ENCODE data around the gene TPRX2. TPM values are rescaled to one million over a fixed set of nuclear protein-coding genes. Genes with fewer than 3 reads are reported as not detected.
A peak's percentile ranks its signal among the peaks of the same experiment; 100 is the strongest.
"Not testable (repeated sequence)": the region's sequence is repeated elsewhere in the genome, so short reads cannot be mapped to it uniquely, and the experiment has no call there.

TPRX2 gene
- total and polyA plus RNA-seq, 9 donors: not detected

DNA sequence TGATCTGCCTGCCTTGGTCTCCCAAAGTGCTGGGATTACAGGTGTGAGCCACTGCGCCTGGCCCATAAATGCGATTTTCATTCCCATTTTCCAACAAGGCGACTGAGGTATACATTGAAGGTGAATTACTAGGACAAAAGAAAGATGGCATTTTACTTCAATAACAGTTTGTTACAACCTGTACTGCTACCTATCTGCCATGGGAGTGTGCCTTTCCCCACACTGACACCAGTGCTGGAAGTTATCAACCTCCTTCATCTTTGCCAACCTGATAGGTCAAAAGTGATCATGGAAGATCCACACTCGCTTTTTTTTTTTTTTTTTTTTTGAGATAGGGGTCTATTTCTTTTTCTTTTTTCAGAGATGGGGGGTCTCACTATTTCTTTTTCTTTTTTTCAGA, 26.3 kb upstream of the TPRX2 start:
- Histone ChIP-seq H3K9me3 (replicated peaks; ENCODE audit: control insufficient read depth, low read depth, low read length) (no peaks in the 10 kb centered on the region), H3K27me3 (ENCODE audit: control insufficient read depth, insufficient read depth, low read length) (no peaks in the 10 kb centered on the region), H3K4me1 (ENCODE audit: control insufficient read depth, insufficient read depth, low read length) (no peaks in the 10 kb centered on the region), H3K27ac (ENCODE audit: low read length) (no peak overlapping the region), H3K4me3 (ENCODE audit: low read length) (no peak overlapping the region), H3K36me3 (ENCODE audit: control insufficient read depth, insufficient read depth, low read length) (no peaks in the 10 kb centered on the region)
- DNase-seq: no peak
- WGBS (ENCODE audit: insufficient coverage): no CpG with 5 or more reads among the region's 4 CpGs

GRCh38 chr19:47836038-47836437, 23.0 kb upstream of the TPRX2 start:
- Histone ChIP-seq H3K27me3 (ENCODE audit: control insufficient read depth, insufficient read depth, low read length) (peaks cover 3% of the 10 kb centered on the region), H3K4me3 (ENCODE audit: low read length) (no peak overlapping the region), H3K4me1 (ENCODE audit: control insufficient read depth, insufficient read depth, low read length) (no peaks in the 10 kb centered on the region), H3K27ac (ENCODE audit: low read length) (no peak overlapping the region), H3K36me3 (ENCODE audit: control insufficient read depth, insufficient read depth, low read length) (no peaks in the 10 kb centered on the region), H3K9me3 (replicated peaks; ENCODE audit: control insufficient read depth, low read depth, low read length) (no peaks in the 10 kb centered on the region)
- WGBS (ENCODE audit: insufficient coverage): 21% methylated on average over 2 of the region's 8 CpGs
- DNase-seq: no peak

- Histone ChIP-seq H3K27me3 (ENCODE audit: control insufficient read depth, insufficient read depth, low read length) (peaks cover 5% of the 10 kb centered on the region), H3K36me3 (ENCODE audit: control insufficient read depth, insufficient read depth, low read length) (no peaks in the 10 kb centered on the region), H3K4me3 (ENCODE audit: low read length) (no peak overlapping the region), H3K27ac (ENCODE audit: low read length) (no peak overlapping the region), H3K9me3 (replicated peaks; ENCODE audit: control insufficient read depth, low read depth, low read length) (no peaks in the 10 kb centered on the region), H3K4me1 (ENCODE audit: control insufficient read depth, insufficient read depth, low read length) (peaks cover 2% of the 10 kb centered on the region)
- no peak for DNase-seq
- 40% methylated on average over 16 of the region's 16 CpGs for WGBS (ENCODE audit: insufficient coverage)
These were observed 19.6 kb upstream of the TPRX2 start for GRCh38 chr19:47839411-47839810.

GRCh38 chr19:47839913-47840312, 19.1 kb upstream of the TPRX2 start:
- no peak for DNase-seq
- H3K4me3 ChIP-seq (ENCODE audit: low read length): no peak overlapping the region
- H3K36me3 ChIP-seq (ENCODE audit: control insufficient read depth, insufficient read depth, low read length): no peaks in the 10 kb centered on the region
- H3K4me1 ChIP-seq (ENCODE audit: control insufficient read depth, insufficient read depth, low read length): peaks cover 2% of the 10 kb centered on the region
- peaks cover 5% of the 10 kb centered on the region for H3K27me3 ChIP-seq (ENCODE audit: control insufficient read depth, insufficient read depth, low read length)
- no peaks in the 10 kb centered on the region for H3K9me3 ChIP-seq (replicated peaks; ENCODE audit: control insufficient read depth, low read depth, low read length)
- no peak overlapping the region for H3K27ac ChIP-seq (ENCODE audit: low read length)
- WGBS (ENCODE audit: insufficient coverage): 21% methylated on average over 8 of the region's 10 CpGs

- H3K4me3 ChIP-seq (ENCODE audit: low read length): no peak overlapping the region
- WGBS (ENCODE audit: insufficient coverage): 16% methylated on average over 3 of the region's 5 CpGs
- H3K4me1 ChIP-seq (ENCODE audit: control insufficient read depth, insufficient read depth, low read length): peaks cover 2% of the 10 kb centered on the region
- H3K27ac ChIP-seq (ENCODE audit: low read length): no peak overlapping the region
- DNase-seq: no peak
- H3K9me3 ChIP-seq (replicated peaks; ENCODE audit: control insufficient read depth, low read depth, low read length): no peaks in the 10 kb centered on the region
- no peaks in the 10 kb centered on the region for H3K36me3 ChIP-seq (ENCODE audit: control insufficient read depth, insufficient read depth, low read length)
- peaks cover 5% of the 10 kb centered on the region for H3K27me3 ChIP-seq (ENCODE audit: control insufficient read depth, insufficient read depth, low read length)
These were observed 16.1 kb upstream of the TPRX2 start for GRCh38 chr19:47842941-47843340.

DNA sequence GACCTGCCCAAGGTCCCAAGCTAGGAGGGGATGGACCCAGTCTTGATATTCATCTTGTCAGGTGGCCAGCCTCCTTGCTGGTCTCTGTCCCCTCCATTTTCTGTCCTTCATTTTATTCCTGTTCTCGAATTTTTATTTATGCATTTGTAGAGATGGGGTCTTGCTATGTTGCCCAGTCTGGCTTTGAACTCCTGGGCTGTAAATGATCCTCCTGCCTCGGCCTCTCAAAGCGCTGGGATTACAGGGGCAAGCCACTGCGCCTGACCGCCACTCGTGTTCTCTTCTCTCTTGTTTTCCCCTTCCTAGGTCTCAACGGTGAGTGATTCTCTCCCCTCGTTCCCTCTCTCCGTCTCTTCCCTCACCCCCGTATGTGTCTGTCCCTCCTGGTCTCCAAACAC, 10.6 kb upstream of the TPRX2 start:
- 32% methylated on average over 9 of the region's 10 CpGs for WGBS (ENCODE audit: insufficient coverage)
- H3K4me1 ChIP-seq (ENCODE audit: control insufficient read depth, insufficient read depth, low read length): peaks cover 8% of the 10 kb centered on the region
- H3K36me3 ChIP-seq (ENCODE audit: control insufficient read depth, insufficient read depth, low read length): no peaks in the 10 kb centered on the region
- H3K27ac ChIP-seq (ENCODE audit: low read length): no peak overlapping the region
- DNase-seq: no peak
- H3K4me3 ChIP-seq (ENCODE audit: low read length): no peak overlapping the region
- no peaks in the 10 kb centered on the region for H3K9me3 ChIP-seq (replicated peaks; ENCODE audit: control insufficient read depth, low read depth, low read length)
- peaks cover 27% of the 10 kb centered on the region for H3K27me3 ChIP-seq (ENCODE audit: control insufficient read depth, insufficient read depth, low read length)

DNA sequence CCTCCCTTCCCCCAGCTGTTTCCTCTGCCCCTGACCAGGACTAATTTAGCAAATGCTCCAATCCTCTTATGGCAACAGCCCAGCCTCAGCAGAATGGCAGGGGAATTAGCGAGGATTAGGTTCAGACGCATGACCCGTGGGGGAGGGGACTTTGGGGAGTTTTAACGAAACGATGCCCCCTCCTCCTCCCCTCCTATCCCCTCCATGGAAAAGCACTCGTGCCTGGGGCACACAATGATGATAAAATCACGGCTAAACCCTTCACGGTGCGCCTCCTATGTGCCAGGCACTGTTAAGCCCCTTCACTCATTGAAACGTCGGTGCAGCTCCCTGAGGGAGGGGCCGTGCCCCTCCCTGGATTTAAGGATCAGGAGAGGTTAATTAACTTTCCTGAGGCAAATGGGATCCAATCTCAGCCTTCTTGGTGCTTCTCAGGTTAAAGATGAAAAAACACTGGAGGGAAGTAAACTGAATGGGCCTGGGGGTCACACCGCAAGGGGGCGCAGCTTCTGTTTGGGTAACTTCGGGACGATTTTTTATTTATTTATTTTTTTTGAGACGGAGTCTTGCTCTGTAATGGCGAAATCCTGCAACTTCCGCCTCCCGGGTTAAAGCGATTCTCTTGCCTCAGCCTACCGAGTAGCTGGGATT, 10.1 kb upstream of the TPRX2 start:
- DNase-seq: peak; percentile 55
- Histone ChIP-seq H3K4me3 (ENCODE audit: low read length) (no peak overlapping the region), H3K27me3 (ENCODE audit: control insufficient read depth, insufficient read depth, low read length) (peaks cover 27% of the 10 kb centered on the region), H3K9me3 (replicated peaks; ENCODE audit: control insufficient read depth, low read depth, low read length) (no peaks in the 10 kb centered on the region), H3K36me3 (ENCODE audit: control insufficient read depth, insufficient read depth, low read length) (no peaks in the 10 kb centered on the region), H3K4me1 (ENCODE audit: control insufficient read depth, insufficient read depth, low read length) (peaks cover 8% of the 10 kb centered on the region), H3K27ac (ENCODE audit: low read length) (no peak overlapping the region)
- 7% methylated on average over 7 of the region's 22 CpGs for WGBS (ENCODE audit: insufficient coverage)

DNA sequence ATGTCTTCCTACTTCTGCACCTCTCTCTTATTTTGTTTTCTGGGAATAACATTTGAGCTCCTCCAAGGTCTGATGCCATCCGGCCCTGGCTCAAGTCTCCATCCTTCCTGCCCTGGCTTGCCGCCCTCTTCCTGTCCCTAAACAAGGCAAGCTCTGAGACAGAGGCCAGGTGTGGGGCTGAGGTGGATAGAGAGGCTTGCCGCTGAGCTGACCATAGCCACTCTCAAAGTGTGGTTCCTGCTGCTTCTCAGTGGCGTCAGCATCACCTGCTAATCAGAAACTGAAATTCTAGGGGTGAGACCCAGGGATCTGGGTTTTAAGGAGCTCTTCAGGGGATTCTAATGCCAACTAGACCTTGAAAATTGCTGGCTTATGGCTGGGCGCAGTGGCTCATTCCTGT, 6.0 kb upstream of the TPRX2 start:
- DNase-seq: no peak
- Histone ChIP-seq H3K36me3 (ENCODE audit: control insufficient read depth, insufficient read depth, low read length) (no peaks in the 10 kb centered on the region), H3K27ac (ENCODE audit: low read length) (no peak overlapping the region), H3K9me3 (replicated peaks; ENCODE audit: control insufficient read depth, low read depth, low read length) (no peaks in the 10 kb centered on the region), H3K4me3 (ENCODE audit: low read length) (no peak overlapping the region), H3K4me1 (ENCODE audit: control insufficient read depth, insufficient read depth, low read length) (peaks cover 8% of the 10 kb centered on the region), H3K27me3 (ENCODE audit: control insufficient read depth, insufficient read depth, low read length) (peaks cover 27% of the 10 kb centered on the region)
- WGBS (ENCODE audit: insufficient coverage): 61% methylated on average over 2 of the region's 5 CpGs

- no peak for DNase-seq
- Histone ChIP-seq H3K36me3 (ENCODE audit: control insufficient read depth, insufficient read depth, low read length) (no peaks in the 10 kb centered on the region), H3K4me3 (ENCODE audit: low read length) (no peak overlapping the region), H3K4me1 (ENCODE audit: control insufficient read depth, insufficient read depth, low read length) (no peaks in the 10 kb centered on the region), H3K27me3 (ENCODE audit: control insufficient read depth, insufficient read depth, low read length) (peaks cover 15% of the 10 kb centered on the region), H3K9me3 (replicated peaks; ENCODE audit: control insufficient read depth, low read depth, low read length) (no peaks in the 10 kb centered on the region), H3K27ac (ENCODE audit: low read length) (no peak overlapping the region)
- WGBS (ENCODE audit: insufficient coverage): 59% methylated on average over 2 of the region's 4 CpGs
These were observed 4.6 kb upstream of the TPRX2 start for GRCh38 chr19:47854459-47854858.

DNA sequence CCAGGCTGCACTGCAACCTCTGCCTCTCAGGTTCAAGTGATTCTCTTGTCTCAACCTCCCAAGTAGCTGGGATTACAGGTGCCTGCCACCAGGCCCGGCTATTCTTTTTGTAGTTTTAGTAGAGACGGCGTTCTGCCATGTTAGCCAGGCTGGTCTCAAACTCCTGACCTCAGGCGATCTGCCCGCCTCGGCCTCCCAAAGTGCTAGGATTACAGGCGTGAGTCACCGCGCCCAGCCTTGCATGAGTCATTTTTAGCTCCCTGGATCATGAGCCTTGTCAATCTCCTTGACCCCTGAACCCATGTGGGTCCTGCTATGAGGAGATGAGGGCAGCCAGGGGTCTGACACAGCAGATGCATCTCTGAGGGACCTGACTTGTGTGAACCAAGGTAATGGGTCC, 804 bp upstream of the TPRX2 start:
- not testable (repeated sequence) for H3K27me3 ChIP-seq (ENCODE audit: control insufficient read depth, insufficient read depth, low read length); H3K27ac ChIP-seq (ENCODE audit: low read length); H3K9me3 ChIP-seq (replicated peaks; ENCODE audit: control insufficient read depth, low read depth, low read length); H3K4me1 ChIP-seq (ENCODE audit: control insufficient read depth, insufficient read depth, low read length); H3K36me3 ChIP-seq (ENCODE audit: control insufficient read depth, insufficient read depth, low read length); H3K4me3 ChIP-seq (ENCODE audit: low read length); DNase-seq
- 92% methylated on average over 4 of the region's 9 CpGs for WGBS (ENCODE audit: insufficient coverage)

DNA sequence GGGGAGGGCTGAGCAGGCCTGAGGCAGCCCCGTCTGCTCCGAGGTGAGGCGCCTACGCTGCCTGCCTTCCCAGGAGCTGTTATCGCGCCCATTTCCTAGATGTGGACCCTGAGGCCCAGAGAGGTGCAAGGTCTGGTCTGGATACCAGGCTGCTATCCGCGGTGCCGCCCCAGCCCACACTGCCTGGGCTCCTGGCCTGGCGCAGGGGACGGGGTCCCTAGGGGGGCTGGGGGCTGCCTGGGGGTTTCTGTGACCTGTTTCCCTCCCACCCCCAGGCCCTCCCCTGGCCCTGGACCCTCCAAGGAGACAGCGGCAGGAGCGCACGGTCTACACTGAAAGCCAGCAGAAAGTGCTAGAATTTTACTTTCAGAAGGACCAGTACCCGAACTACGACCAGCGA, 803 bp downstream of the TPRX2 start:
- not testable (repeated sequence) for H3K27ac ChIP-seq (ENCODE audit: low read length); H3K36me3 ChIP-seq (ENCODE audit: control insufficient read depth, insufficient read depth, low read length); H3K4me1 ChIP-seq (ENCODE audit: control insufficient read depth, insufficient read depth, low read length); H3K27me3 ChIP-seq (ENCODE audit: control insufficient read depth, insufficient read depth, low read length); H3K4me3 ChIP-seq (ENCODE audit: low read length); H3K9me3 ChIP-seq (replicated peaks; ENCODE audit: control insufficient read depth, low read depth, low read length); DNase-seq
- no CpG with 5 or more reads among the region's 17 CpGs for WGBS (ENCODE audit: insufficient coverage)

Data from muscle of leg (tissue), 11 donors.